GM21423 (cell line): ENCODE data around the gene CES2.
A peak's percentile ranks its signal among the peaks of the same experiment; 100 is the strongest.
"Not testable (repeated sequence)": the region's sequence is repeated elsewhere in the genome, so short reads cannot be mapped to it uniquely, and the experiment has no call there.

Experiments
- ATAC-seq: cut with Tn5 transposase; IDR thresholded peaks from one replicate; pipeline ENCODE4 v1.9.1; 2021; ENCODE audit warnings: mild to moderate bottlenecking, moderate library complexity; ENCODE audit not compliant: unreplicated experiment

CES2 gene

DNA sequence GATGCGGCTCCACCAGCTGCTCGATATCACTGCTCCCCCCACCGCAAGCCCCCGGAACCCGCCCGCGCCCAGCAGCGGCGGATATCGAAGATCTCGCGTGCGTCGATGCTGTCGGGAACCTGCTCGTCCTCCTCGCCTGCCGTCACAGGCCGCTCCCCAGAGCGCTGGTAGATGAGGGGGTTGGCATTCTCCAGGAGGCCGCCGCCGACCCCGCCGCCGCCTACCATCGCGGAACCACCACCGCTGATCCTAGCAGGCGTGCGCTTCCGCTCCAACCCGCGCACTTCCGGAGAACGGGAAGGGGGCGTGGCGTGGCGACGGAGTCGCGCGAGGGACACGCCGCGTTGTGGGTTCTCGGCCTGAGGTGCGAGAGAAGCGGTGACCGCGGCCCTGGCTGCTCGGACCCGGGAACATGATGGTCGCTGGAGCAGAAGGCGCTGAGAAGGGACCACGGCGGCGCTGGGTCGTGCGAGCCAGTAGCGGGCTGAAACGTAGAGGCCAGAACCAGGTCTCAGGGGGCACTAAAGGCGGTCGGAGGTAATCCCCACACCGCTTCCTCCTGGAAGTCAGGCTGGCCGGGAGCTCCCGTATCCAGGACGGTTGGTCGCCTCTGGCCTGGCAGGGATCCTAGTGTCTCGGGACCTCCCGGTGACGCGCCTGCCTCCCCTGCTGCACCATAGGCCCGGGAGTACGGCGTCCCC, 1.0 kb upstream of the CES2 start, which contains the start of gene CIAO2B:
Gene CIAO2B, minus strand, starts transcription at position 265 of the 701 bp plus-strand sequence. Its CDS starts 38 bp downstream, at position 227.
- peak; percentile 66 for ATAC-seq

- ATAC-seq = peak; percentile 4
These were observed 440 bp upstream of the CES2 start for GRCh38 chr16:66934839-66935313.

DNA sequence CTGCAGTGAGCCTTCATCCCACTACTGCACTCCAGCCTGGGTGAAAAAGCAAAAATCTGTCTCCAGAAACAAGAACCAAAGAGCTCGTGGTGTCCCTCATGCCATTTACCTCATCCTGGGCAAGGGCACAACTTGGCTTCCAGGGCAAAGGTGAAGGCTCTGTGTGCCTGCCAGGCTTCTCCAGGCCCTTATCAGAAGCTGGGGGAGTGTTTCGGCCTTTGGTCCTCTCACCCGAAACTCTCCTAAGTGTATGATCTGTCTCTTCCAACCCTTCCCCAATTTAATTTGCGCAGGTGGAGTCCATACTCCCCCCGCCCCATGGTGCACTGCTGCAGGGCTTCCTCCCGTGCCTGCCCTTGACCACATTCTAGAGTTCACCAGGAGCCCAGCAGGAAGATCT, 1.1 kb downstream of the CES2 start:
- no peak for ATAC-seq

- ATAC-seq = no peak
These were observed 1.7 kb downstream of the CES2 start for GRCh38 chr16:66936889-66937554.

DNA sequence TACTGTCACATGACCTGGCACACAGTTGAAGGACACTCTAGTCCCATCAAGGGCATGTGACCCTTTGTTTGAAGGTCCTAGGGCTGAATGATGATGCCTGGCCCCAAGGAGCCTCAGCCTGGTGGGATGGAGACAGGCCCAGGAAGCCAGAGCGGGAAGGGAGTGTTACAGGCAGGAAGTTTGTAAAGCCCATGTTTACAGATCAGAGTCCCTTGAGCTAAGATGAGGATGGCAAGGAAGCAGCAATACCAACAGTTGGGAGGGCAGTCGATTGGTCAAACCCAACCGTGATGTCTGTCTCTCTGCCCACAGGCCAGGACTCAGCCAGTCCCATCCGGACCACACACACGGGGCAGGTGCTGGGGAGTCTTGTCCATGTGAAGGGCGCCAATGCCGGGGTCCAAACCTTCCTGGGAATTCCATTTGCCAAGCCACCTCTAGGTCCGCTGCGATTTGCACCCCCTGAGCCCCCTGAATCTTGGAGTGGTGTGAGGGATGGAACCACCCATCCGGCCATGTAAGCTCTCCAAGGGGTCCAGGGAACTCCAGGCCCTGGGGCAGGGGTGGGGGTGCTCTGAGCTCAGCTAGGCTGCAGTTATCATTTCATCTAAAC, 2.5 kb downstream of the CES2 start:
- ATAC-seq = no peak

DNA sequence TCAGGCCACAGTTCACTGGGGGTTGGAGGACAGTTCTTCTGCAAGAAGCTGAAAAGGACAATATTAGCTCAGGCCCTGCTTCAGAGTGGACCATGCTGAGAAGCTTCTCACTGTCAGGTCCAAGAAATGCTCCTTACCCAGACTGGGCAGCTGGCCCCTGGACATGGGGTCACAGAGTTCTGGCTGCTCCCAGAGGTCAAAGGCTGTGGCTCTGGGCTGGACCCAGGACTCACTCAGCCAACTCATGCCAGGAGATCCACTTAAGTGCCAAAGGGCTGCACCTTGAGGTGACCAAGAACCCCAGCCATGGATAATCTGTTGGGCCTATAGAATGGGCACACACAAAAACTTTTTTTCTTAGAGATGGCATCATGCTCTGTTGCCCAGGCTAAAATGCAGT, 4.0 kb downstream of the CES2 start:
- no peak for ATAC-seq

GRCh38 chr16:66940236-66940635, 4.9 kb downstream of the CES2 start:
- no peak for ATAC-seq

DNA sequence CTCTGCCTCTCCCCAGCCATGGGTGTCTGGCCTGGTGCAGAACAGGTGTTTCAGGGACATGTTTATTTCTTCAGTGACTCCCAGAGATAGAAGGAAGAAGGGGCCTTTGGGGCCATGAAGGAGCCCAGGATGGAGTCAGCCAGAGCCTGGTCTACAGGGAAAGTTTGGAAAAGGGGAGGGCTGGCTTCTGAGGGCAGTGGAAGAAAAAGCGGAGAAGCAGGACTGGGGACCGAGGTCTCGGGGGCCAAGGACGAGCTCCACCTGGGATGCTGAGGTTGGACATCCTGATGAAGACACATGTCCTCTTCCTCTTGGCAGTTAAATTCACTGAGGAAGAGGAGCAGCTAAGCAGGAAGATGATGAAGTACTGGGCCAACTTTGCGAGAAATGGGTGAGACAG, 7.7 kb downstream of the CES2 start:
- ATAC-seq = no peak

GRCh38 chr16:66943426-66944053, 8.2 kb downstream of the CES2 start:
- no peak for ATAC-seq

DNA sequence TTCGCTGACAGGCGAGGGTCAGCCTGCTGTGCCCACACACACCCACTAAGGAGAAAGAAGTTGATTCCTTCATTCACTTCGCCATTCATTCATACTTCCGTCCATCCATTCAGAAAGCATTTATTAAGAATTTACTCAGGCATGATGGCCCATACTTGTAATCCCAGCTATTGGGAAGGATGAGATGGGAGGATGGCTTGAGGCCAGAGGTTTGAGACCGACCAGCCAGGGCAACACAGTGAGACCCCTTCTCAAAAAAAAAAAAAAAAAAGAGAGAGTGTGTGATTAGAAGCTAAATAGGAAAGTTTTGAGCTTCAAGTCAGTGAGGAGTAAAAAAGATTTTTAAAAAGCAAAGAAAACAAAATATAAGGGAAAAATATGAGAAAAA, 8.7 kb downstream of the CES2 start:
- ATAC-seq = no peak

DNA sequence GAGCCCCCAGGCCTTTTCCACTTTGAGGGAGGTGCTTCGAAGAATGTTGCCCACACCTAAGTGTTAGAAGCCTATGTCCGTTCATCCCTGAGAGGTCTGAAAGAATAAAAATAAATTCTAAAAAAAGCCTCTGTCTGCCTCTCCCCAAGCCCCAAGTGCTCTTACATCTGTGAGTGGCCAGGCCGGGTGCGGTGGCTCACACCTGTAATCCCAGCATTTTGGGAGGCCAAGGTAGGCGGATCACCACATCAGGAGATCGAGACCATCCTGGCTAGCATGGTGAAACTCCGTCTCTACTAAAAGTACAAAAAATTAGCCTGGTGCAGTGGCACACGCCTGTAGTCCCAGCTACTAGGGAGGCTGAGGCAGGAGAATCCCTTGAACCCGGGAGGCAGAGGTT, 9.7 kb downstream of the CES2 start:
- not testable (repeated sequence) for ATAC-seq

DNA sequence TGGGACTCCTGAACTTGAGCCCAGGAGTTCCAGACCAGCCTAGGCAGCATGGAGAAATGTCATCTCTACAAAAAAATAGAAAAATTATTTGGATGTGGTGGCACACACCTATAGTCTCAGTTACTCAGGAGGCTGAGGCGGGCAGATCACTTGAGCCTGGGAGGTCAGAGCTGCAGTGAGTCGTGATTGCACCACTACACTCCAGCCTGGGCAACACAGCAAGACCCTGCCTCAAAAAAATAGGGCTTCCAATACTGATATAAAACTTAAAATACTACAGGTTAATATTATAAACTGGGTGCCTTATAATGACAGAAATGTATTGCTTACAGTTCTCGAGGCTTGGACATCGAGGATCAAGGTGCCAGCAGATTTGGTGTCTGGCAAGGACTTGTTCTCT, 10.6 kb downstream of the CES2 start:
- ATAC-seq = no peak

GRCh38 chr16:66946541-66946940, 11.2 kb downstream of the CES2 start:
- no peak for ATAC-seq

DNA sequence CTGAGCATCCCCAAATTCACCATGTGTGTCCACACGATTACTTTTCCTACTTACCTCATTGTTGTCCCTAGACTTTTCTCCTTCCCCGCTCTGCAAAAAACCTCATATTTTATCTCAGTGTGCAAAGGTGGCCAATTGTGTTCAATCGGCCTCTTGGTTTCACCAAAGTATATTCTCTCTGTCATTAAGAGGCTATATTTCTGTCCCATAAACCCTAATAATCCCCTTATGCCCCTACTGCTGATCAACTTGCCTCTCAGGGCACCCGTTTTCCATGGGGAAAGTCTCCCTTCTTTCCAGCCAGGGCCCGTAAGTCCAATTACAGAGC, 11.6 kb downstream of the CES2 start:
- ATAC-seq = no peak

DNA sequence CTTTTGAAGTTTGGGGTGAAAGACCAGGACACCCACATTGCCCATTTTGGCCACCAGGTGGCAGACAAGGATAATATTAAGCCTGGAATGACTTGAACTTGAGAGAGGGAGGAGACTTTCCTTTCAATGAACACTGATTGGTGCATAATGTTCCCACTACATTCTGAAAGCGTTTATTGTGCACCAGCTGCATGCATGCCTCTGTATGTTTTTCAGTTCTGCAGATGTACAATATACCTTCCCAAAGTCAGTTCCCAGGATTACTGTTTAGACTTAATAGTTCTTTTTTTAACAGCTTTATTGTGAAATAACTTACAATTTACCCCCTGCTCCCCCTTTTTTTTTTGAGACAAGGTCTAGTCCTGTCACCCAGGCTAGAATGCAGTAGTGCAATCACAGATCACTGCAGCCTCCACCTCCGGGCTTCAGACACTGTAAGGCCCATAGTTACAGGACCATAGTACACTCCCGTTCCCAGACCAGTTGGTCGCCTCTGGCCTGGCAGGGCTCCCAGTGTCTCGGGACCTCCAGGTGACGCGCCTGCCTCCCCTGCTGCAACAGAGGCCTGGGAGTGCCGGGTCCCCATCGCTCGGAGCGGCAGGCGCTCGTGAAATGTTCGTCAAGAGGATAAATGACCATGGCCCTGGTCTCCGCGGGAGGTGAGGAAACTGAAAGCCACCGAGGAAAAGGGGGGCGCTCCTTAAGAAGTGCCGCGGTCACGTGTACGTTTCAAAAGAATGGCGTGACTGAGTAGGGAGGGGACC, 12.2 kb downstream of the CES2 start:
- ATAC-seq = peak; percentile 59

GRCh38 chr16:66948134-66948836, 13.0 kb downstream of the CES2 start:
- no peak for ATAC-seq

DNA sequence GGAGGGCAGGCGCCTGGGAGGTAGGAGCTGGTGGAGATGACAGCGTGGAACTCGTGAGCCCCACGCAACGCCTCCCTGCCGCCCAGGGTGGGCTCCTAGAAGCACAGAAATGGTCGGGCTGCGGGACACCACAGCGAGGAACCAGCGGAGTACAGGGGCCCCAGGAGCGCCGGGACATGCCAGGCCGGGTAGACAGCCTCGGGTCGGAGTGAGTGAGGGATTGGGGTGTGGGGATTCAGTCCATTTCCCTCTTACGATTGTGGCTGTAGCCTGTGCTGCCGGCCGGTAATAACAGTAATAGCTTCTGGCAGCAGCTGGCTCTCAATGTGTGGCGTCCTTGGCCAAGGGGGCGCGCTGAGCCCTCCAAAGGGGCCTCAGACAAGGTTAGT, 13.5 kb downstream of the CES2 start:
- ATAC-seq = no peak

- ATAC-seq = no peak
These were observed 14.2 kb downstream of the CES2 start for GRCh38 chr16:66949472-66949871.

DNA sequence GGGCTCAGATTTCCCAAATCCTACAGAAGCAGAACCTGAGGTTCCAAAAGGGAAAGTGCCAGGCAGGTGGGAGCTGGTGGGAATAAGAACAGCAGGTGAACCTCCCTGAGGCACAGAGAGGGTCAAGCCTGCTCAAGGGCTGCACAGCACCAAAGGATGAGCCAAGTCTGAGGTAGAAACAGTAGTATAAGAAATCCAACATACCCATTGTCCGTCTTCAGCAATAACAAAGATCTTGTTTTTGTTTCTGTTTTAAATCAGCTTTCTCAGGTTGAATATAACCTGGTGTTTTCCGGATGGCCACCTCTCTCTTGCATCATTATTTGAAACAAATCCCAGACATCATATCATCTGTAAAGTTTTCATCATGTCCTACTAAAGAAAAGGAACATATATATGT, 15.1 kb downstream of the CES2 start:
- ATAC-seq = no peak

- no peak for ATAC-seq
These were observed 15.9 kb downstream of the CES2 start for GRCh38 chr16:66950971-66951790.
